Measurements from ENCODE around the gene TTC39A. TPM values are rescaled to one million over a fixed set of nuclear protein-coding genes. Genes with fewer than 3 reads are reported as not detected.

Gene TTC39A
- total RNA-seq, 3 donors from 2014 or later: 32.3 to 95.1 (median 87.0) TPM

DNA sequence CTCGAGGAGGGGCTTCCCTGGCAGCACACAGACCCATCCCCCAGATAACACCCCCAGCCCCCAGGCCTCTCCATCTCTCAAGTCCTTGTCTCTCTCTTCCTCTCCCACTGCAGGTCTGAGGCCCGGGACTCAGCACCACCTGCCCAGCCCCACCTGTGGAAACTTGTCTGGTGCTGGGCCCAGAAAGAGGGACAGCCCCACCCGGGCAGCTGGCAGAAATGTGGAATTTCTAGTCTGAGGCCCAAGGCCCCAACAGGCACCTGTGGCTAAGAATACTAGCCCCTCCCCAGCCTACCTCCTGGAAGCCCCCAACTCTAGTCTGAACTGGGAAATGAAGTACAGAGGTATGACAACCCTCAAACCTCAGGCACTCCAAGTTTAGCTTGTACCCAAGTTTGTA lies 15.4 kb downstream of the TTC39A start:
- TF ChIP-seq, protein P1, sequence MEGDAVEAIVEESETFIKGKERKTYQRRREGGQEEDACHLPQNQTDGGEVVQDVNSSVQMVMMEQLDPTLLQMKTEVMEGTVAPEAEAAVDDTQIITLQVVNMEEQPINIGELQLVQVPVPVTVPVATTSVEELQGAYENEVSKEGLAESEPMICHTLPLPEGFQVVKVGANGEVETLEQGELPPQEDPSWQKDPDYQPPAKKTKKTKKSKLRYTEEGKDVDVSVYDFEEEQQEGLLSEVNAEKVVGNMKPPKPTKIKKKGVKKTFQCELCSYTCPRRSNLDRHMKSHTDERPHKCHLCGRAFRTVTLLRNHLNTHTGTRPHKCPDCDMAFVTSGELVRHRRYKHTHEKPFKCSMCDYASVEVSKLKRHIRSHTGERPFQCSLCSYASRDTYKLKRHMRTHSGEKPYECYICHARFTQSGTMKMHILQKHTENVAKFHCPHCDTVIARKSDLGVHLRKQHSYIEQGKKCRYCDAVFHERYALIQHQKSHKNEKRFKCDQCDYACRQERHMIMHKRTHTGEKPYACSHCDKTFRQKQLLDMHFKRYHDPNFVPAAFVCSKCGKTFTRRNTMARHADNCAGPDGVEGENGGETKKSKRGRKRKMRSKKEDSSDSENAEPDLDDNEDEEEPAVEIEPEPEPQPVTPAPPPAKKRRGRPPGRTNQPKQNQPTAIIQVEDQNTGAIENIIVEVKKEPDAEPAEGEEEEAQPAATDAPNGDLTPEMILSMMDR (IDR thresholded peaks at IDR 0.05): no peak
- DNase-seq: peak; percentile 53 to 71 (median 62)
- ATAC-seq: peak; percentile 59
- intact Hi-C loops (cut with DNase I, micrococcal nuclease): no loop called here
- Histone ChIP-seq H3K4me1 (ENCODE audit: low read depth) (peaks cover 21% of the 10 kb centered on the region), H3K36me3 (ENCODE audit: low read depth) (no peaks in the 10 kb centered on the region), H3K4me3 (no peak overlapping the region), H3K9me3 (no peaks in the 10 kb centered on the region)

GRCh38 chr1:51313961-51314777 lies 16.2 kb downstream of the TTC39A start:
- intact Hi-C loops (cut with DNase I, micrococcal nuclease): no loop called here
- Histone ChIP-seq H3K36me3 (ENCODE audit: low read depth) (no peaks in the 10 kb centered on the region), H3K4me3 (no peak overlapping the region), H3K9me3 (no peaks in the 10 kb centered on the region), H3K4me1 (ENCODE audit: low read depth) (peaks cover 21% of the 10 kb centered on the region)
- DNase-seq: peak in 2 of 3 donors; percentile 60 to 63
- TF ChIP-seq, protein P1 (IDR thresholded peaks at IDR 0.05): no peak
- peak; percentile 80 for ATAC-seq

GRCh38 chr1:51313268-51313852 lies 17.0 kb downstream of the TTC39A start:
- H3K36me3 ChIP-seq (ENCODE audit: low read depth): no peaks in the 10 kb centered on the region
- intact Hi-C loops (cut with DNase I, micrococcal nuclease): no loop called here
- DNase-seq (peak in 1 of 3 donors; percentile 35), ATAC-seq (peak; percentile 14)
- TF ChIP-seq, protein P1 (IDR thresholded peaks at IDR 0.05): no peak
- no peaks in the 10 kb centered on the region for H3K9me3 ChIP-seq
- H3K4me3 ChIP-seq: no peak overlapping the region
- peaks cover 21% of the 10 kb centered on the region for H3K4me1 ChIP-seq (ENCODE audit: low read depth)

- H3K4me1 ChIP-seq (ENCODE audit: low read depth): peaks cover 21% of the 10 kb centered on the region
- H3K9me3 ChIP-seq: no peaks in the 10 kb centered on the region
- DNase-seq: peak in 1 of 3 donors; percentile 24
- intact Hi-C loops (cut with DNase I, micrococcal nuclease): no loop called here
- H3K4me3 ChIP-seq: no peak overlapping the region
- TF ChIP-seq, protein P1 (IDR thresholded peaks at IDR 0.05): no peak
- H3K36me3 ChIP-seq (ENCODE audit: low read depth): no peaks in the 10 kb centered on the region
- ATAC-seq: no peak
Observed at GRCh38 chr1:51312718-51313117, 17.6 kb downstream of the TTC39A start.

- H3K4me3 ChIP-seq: no peak overlapping the region
- no peaks in the 10 kb centered on the region for H3K36me3 ChIP-seq (ENCODE audit: low read depth)
- H3K4me1 ChIP-seq (ENCODE audit: low read depth): peaks cover 21% of the 10 kb centered on the region
- DNase-seq (peak in 1 of 3 donors; percentile 21), ATAC-seq (no peak)
- TF ChIP-seq, protein P1 (IDR thresholded peaks at IDR 0.05): no peak
- intact Hi-C loops (cut with DNase I, micrococcal nuclease): no loop called here
- no peaks in the 10 kb centered on the region for H3K9me3 ChIP-seq
Observed at GRCh38 chr1:51311826-51312225, 18.5 kb downstream of the TTC39A start.
